ENCODE data around the gene TTC16. TPM values are rescaled to one million over a fixed set of nuclear protein-coding genes. Genes with fewer than 3 reads are reported as not detected.

Gene TTC16
- total RNA-seq, 1 donor from 2014 or later, result 0.07 TPM

GRCh38 chr9:127698985-127699670, 16.8 kb upstream of the TTC16 start:
- TF ChIP-seq, protein P1, sequence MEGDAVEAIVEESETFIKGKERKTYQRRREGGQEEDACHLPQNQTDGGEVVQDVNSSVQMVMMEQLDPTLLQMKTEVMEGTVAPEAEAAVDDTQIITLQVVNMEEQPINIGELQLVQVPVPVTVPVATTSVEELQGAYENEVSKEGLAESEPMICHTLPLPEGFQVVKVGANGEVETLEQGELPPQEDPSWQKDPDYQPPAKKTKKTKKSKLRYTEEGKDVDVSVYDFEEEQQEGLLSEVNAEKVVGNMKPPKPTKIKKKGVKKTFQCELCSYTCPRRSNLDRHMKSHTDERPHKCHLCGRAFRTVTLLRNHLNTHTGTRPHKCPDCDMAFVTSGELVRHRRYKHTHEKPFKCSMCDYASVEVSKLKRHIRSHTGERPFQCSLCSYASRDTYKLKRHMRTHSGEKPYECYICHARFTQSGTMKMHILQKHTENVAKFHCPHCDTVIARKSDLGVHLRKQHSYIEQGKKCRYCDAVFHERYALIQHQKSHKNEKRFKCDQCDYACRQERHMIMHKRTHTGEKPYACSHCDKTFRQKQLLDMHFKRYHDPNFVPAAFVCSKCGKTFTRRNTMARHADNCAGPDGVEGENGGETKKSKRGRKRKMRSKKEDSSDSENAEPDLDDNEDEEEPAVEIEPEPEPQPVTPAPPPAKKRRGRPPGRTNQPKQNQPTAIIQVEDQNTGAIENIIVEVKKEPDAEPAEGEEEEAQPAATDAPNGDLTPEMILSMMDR (IDR thresholded peaks at IDR 0.05; ENCODE audit: unreplicated experiment), result no peak
- Mint-ChIP-seq H3K4me1 (peaks cover 24% of the 10 kb centered on the region), H3K27ac (peak overlapping the region; percentile 86), H3K4me3 (peak overlapping the region; percentile 64), H3K36me3 (peaks cover 1% of the 10 kb centered on the region), H3K27me3 (ENCODE audit: low read depth) (no peaks in the 10 kb centered on the region), H3K9me3 (no peaks in the 10 kb centered on the region)
- peak; percentile 88 to 90 for DNase-seq (ENCODE audit: low spot score in 2 of 2, unreplicated experiment in 2 of 2)

- Mint-ChIP-seq H3K27me3 (ENCODE audit: low read depth) (no peaks in the 10 kb centered on the region), H3K4me1 (peaks cover 21% of the 10 kb centered on the region), H3K4me3 (no peak overlapping the region), H3K36me3 (no peaks in the 10 kb centered on the region), H3K9me3 (no peaks in the 10 kb centered on the region), H3K27ac (peak overlapping the region; percentile 47)
- TF ChIP-seq, protein P1 (IDR thresholded peaks at IDR 0.05; ENCODE audit: unreplicated experiment), result no peak
- no peak for DNase-seq (ENCODE audit: low spot score in 2 of 2, unreplicated experiment in 2 of 2)
Measured at GRCh38 chr9:127700140-127700539, 15.7 kb upstream of the TTC16 start.

- no peaks in the 10 kb centered on the region for H3K27me3 Mint-ChIP-seq (ENCODE audit: low read depth)
- no peak for DNase-seq (ENCODE audit: low spot score in 2 of 2, unreplicated experiment in 2 of 2)
- peaks cover 16% of the 10 kb centered on the region for H3K4me1 Mint-ChIP-seq
- no peak overlapping the region for H3K4me3 Mint-ChIP-seq
- TF ChIP-seq, protein P1 (IDR thresholded peaks at IDR 0.05; ENCODE audit: unreplicated experiment), result no peak
- H3K36me3 Mint-ChIP-seq, result no peaks in the 10 kb centered on the region
- H3K9me3 Mint-ChIP-seq, result no peaks in the 10 kb centered on the region
- no peak overlapping the region for H3K27ac Mint-ChIP-seq
Measured at GRCh38 chr9:127700594-127701255, 15.2 kb upstream of the TTC16 start.

DNA sequence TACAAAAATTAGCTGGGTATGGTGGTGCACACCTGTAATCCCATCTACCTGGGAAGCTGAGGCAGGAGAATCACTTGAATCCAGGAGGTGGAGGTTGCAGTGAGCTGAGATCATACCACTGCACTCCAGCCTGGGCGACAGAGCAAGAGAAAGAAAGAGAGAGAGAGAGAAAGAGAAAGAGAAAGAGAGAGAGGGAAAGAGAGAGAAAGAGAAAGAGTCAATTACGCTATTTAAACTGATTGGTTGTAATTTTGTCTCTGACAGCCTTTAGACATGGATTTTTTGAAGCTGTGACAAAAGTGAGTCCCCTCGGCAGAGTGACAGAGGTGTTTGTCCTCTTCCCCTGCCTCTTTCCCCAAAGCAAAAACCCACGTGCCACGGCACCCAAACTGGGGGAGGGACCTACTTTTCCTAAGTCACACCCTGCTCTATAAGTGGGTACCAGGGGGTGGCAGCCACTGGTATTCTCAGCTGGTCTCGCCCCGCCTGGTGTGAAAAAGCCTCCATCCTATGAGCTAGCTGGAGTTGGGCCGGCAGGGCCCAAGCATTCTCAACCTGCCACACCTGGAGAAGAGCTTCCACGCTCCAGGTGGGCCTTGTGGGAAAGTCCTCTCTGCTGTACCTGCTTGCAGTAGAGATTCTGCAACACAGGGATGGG, 12.5 kb upstream of the TTC16 start:
- TF ChIP-seq, protein P1 (IDR thresholded peaks at IDR 0.05; ENCODE audit: unreplicated experiment), result no peak
- H3K9me3 Mint-ChIP-seq, result peaks cover under 1% of the 10 kb centered on the region
- H3K27ac Mint-ChIP-seq, result no peak overlapping the region
- no peaks in the 10 kb centered on the region for H3K36me3 Mint-ChIP-seq
- H3K27me3 Mint-ChIP-seq (ENCODE audit: low read depth), result no peaks in the 10 kb centered on the region
- H3K4me3 Mint-ChIP-seq, result no peak overlapping the region
- no peak for DNase-seq (ENCODE audit: low spot score in 2 of 2, unreplicated experiment in 2 of 2)
- peaks cover 14% of the 10 kb centered on the region for H3K4me1 Mint-ChIP-seq

DNA sequence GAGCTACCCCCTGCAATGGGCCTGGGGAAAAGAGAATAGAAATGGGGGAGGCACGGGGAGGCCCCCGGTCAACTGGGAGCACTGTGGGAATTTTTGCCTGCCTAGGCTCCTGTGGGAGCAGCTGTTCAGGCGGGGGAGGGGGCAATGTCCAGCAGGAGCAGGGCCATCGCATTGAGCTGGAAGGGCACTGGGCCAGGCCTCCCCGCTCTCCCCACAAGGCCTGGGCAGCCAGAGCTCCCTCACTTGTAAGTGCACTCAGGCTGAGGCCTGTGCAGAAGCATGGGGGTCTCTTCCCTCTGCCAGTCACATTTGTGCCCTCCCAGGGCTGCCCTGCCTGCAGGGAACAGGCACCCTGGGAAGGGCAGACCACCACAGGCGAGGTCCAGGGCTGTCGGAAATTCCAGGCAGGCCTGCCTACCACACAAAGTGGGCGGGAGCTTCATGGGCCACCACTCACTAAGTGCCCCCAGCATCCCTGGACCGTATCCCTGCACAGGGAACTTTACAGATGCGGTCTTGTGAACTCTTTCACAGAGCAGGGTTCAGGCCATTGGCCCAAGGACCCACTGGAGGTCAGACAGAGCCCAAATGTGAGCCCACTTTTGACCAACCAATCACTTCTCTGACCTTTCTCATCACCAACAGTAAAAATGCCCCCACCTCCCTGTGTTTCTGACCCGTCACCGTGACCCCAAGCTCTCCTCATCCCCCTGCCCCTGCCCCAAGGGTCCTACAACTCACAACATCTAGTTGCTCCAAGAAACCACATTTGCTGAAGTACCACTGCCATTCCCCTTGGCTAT, 10.1 kb upstream of the TTC16 start:
- TF ChIP-seq, protein P1 (IDR thresholded peaks at IDR 0.05; ENCODE audit: unreplicated experiment), result no peak
- no peaks in the 10 kb centered on the region for H3K36me3 Mint-ChIP-seq
- no peaks in the 10 kb centered on the region for H3K27me3 Mint-ChIP-seq (ENCODE audit: low read depth)
- H3K4me1 Mint-ChIP-seq, result peaks cover 2% of the 10 kb centered on the region
- DNase-seq (ENCODE audit: low spot score in 2 of 2, unreplicated experiment in 2 of 2), result no peak
- H3K27ac Mint-ChIP-seq, result no peak overlapping the region
- no peak overlapping the region for H3K4me3 Mint-ChIP-seq
- peaks cover 3% of the 10 kb centered on the region for H3K9me3 Mint-ChIP-seq
